Upper lobe of right lung (tissue), 1 donor: Measurements from ENCODE around the gene RPL13. TPM values are rescaled to one million over a fixed set of nuclear protein-coding genes. Genes with fewer than 3 reads are reported as not detected.
A peak's percentile ranks its signal among the peaks of the same experiment; 100 is the strongest.

ENCODE experiments used
- ATAC-seq: fragments of 200-7000 bp; cut with Tn5 transposase; one replicate; pipeline ENCODE4 v1.9.1; 2020; ENCODE audit warnings: mild to moderate bottlenecking, moderate library complexity
- DNase-seq: peaks from one replicate; pipeline ENCODE4 v3.0.0-alpha.2; 2020
- H3K27ac ChIP-seq: fragments of 200-600 bp; one replicate; pipeline ENCODE4 v1.8.0; 2022
- H3K27me3 ChIP-seq: fragments of 200-600 bp; one replicate; pipeline ENCODE4 v1.8.0; 2022; ENCODE audit warnings: mild to moderate bottlenecking
- H3K36me3 ChIP-seq: fragments of 200-600 bp; one replicate; pipeline ENCODE4 v1.8.0; 2022
- H3K4me1 ChIP-seq: fragments of 200-600 bp; one replicate; pipeline ENCODE4 v1.8.0; 2022
- H3K4me3 ChIP-seq: fragments of 200-600 bp; one replicate; pipeline ENCODE4 v1.8.0; 2022; ENCODE audit warnings: mild to moderate bottlenecking
- H3K9me3 ChIP-seq: fragments of 200-600 bp; one replicate; pipeline ENCODE4 v1.8.0; 2022
- CTCF ChIP-seq: fragments of 200-600 bp; IDR thresholded peaks from one replicate; pipeline ENCODE4 v1.8.0; 2022; ENCODE audit warnings: antibody characterized with exemption
- intact Hi-C: fragments of 100-400 bp; cut with DNase I; formaldehyde crosslinking; loops from one replicate; pipeline ENCODE4 v1.11.0; 2022
- total RNA-seq: library from RNA; stranded (reverse); fragmentation: NEBNext Ultra II Directional; extraction: Animal tissue kit (Norgen Biotek cat#: 25700); gene quantifications from one replicate; pipeline ENCODE4 v1.2.1, GENCODE V29; 2021
- donor health status: DM: no; HTN: yes; CAD: no; lungs with severe emphysema.

The RPL13 gene
- total RNA-seq, 1 donor from 2014 or later = 1,795 TPM

GRCh38 chr16:89564476-89565255, 4.2 kb downstream of the RPL13 start:
- intact Hi-C loops = no loop called here
- ATAC-seq = no peak
- Histone ChIP-seq H3K27me3 (no peaks in the 10 kb centered on the region), H3K4me1 (peaks cover 42% of the 10 kb centered on the region), H3K36me3 (peaks cover 38% of the 10 kb centered on the region), H3K9me3 (no peaks in the 10 kb centered on the region), H3K4me3 (no peak overlapping the region), H3K27ac (no peak overlapping the region)
- no peak for DNase-seq
- no peak for TF ChIP-seq CTCF

GRCh38 chr16:89565256-89565505, 4.7 kb downstream of the RPL13 start:
- intact Hi-C loops = no loop called here
- no peaks in the 10 kb centered on the region for H3K9me3 ChIP-seq
- H3K27ac ChIP-seq = no peak overlapping the region
- TF ChIP-seq CTCF = no peak
- H3K27me3 ChIP-seq = no peaks in the 10 kb centered on the region
- DNase-seq (no peak), ATAC-seq (no peak)
- H3K4me1 ChIP-seq = peaks cover 41% of the 10 kb centered on the region
- H3K4me3 ChIP-seq = no peak overlapping the region
- peaks cover 38% of the 10 kb centered on the region for H3K36me3 ChIP-seq

GRCh38 chr16:89565506-89566372, 5.3 kb downstream of the RPL13 start:
- peaks cover 41% of the 10 kb centered on the region for H3K4me1 ChIP-seq
- TF ChIP-seq CTCF = peak; percentile 58
- peak; percentile 85 for DNase-seq
- H3K27ac ChIP-seq = no peak overlapping the region
- peak; percentile 65 for ATAC-seq
- no peaks in the 10 kb centered on the region for H3K27me3 ChIP-seq
- intact Hi-C loops = no loop called here
- H3K4me3 ChIP-seq = peak overlapping the region; percentile 11
- peaks cover 38% of the 10 kb centered on the region for H3K36me3 ChIP-seq
- H3K9me3 ChIP-seq = no peaks in the 10 kb centered on the region

GRCh38 chr16:89567656-89568594, 7.4 kb downstream of the RPL13 start:
- no peak for TF ChIP-seq CTCF
- ATAC-seq (no peak), DNase-seq (no peak)
- H3K36me3 ChIP-seq = peaks cover 19% of the 10 kb centered on the region
- no peaks in the 10 kb centered on the region for H3K9me3 ChIP-seq
- H3K27ac ChIP-seq = no peak overlapping the region
- H3K4me1 ChIP-seq = peaks cover 27% of the 10 kb centered on the region
- H3K27me3 ChIP-seq = no peaks in the 10 kb centered on the region
- intact Hi-C loops = no loop called here
- no peak overlapping the region for H3K4me3 ChIP-seq

- intact Hi-C loops = no loop called here
- Histone ChIP-seq H3K4me1 (peaks cover 19% of the 10 kb centered on the region), H3K27me3 (peaks cover 13% of the 10 kb centered on the region), H3K9me3 (no peaks in the 10 kb centered on the region), H3K27ac (no peak overlapping the region), H3K4me3 (no peak overlapping the region), H3K36me3 (peaks cover 1% of the 10 kb centered on the region)
- ATAC-seq = no peak
- TF ChIP-seq CTCF = no peak
- DNase-seq = no peak
These were observed 9.2 kb downstream of the RPL13 start for GRCh38 chr16:89569506-89570341.
